Measurements from ENCODE around the gene SEPTIN5. TPM values are rescaled to one million over a fixed set of nuclear protein-coding genes. Genes with fewer than 3 reads are reported as not detected.

The SEPTIN5 gene
- total RNA-seq, 1 donor from 2014 or later: 23.4 TPM

DNA sequence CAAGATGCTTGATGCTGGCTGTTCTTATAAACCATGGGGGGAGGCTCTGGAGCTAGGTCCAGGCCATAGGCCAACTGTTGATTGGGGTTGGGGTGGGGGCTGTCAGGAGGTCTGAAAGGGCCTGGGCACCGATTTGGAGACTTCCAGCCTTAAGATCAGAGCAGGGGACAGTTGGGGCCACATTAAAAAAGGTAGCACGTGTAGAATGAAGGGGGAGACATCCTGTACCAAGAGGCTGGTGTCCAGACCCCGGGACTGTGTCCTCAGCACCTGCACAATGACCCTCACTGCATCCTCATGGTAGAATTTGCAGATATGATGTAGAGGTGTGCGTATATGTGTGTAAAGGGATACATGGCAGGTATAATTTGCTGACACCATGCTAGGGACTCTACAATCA is 33.8 kb downstream of the SEPTIN5 start:
- DNase-seq (ENCODE audit: low read depth in 2 of 2): no peak

DNA sequence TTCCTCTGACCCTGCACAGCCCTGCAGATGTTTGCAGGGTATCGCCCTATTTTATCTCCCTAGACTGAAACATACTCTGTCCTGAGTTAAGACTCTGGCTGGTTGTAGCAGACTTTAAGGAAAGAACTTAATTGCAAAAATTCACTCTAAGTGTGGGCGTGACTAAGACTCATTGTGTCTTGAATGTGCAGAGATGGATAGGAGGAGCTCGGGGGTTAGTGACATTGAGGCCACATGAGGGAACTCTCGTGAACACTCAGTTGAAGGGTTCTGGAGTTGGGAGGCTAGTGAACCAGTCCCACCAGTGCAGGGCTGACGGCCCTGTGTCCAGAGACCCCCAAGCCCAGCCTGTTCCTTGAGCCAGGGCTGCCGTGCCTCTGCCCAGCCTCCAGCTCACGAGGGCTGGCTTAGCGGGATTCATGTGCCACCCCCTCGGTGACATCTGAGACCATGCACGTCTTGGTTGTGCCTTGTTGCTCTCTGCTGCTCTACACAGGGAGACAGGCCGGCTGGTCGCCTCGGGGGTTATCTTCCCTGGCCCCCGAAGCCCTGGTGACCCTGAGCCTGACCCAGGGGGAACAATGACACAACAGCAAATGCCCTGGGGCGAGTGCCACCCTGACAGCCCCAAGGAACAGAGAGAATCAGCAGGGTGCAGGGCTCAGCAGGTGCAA is 34.8 kb downstream of the SEPTIN5 start:
- DNase-seq (ENCODE audit: low read depth in 2 of 2): no peak

DNA sequence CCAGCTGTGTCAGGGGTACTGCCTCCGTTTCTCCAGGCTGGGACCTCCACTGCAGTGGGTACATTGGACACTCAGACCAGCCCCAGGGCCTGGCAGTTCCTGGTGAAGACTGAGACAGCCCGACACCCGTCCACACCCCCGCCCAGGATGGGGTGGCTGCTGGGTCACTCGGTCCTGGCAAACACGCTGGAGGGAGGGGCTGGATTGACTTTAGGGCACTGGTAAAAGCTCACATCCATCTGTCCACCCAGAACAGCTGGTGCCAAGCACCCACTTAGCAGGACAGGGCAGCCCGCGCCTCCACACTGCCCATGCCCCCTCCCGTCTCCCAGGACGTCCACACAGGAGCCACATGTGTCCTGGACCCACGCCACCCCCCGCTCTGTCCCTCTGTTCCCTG is 35.6 kb downstream of the SEPTIN5 start:
- DNase-seq (ENCODE audit: low read depth in 2 of 2): no peak

DNA sequence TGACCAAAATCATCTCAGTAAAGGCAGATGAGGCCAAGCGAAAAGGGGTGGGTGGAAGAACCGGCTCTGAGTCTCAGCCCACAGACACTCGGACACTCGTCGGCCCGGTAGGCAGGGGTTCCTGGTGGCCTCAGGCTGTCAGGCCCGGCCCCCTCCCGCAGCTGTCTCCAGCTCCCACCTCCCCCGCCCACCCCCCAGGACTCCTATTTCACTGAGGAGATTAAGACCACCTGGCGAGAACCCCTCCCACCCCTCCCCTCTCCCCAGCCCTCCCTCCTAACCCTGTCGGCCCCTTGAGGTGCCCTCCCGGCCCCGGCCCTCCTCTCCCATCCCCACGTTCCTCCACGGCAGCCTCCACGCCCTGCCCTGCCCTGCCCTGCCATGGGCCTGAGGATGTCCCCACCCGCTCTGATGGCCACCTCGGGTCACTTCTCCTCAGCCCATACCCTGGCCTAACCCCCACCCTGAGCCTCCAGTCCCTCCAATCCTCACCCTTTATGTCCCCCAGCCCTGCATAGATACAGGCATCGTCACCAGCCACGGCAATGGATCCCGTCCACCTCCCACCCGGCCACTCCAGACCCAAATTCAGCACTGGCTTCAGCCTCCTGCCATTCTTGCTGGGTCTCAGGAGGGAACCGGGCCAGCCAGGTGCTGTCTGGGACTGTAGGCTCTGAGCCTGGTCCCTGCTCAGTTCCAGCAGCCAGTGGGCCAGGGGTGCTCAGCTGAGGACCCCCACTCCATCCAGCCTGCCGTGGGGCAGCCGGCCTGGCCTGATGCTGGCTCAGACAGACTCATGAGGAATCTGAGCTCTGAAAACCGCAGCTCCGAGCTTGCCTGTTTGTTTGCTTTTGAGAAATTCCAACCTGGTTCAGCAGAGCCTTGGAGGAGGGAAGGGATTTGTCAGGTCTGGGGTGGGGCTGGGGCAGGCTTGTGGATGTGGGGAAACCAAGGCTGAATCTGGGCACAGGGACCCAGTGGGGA is 36.5 kb downstream of the SEPTIN5 start:
- no peak for DNase-seq (ENCODE audit: low read depth in 2 of 2)

DNA sequence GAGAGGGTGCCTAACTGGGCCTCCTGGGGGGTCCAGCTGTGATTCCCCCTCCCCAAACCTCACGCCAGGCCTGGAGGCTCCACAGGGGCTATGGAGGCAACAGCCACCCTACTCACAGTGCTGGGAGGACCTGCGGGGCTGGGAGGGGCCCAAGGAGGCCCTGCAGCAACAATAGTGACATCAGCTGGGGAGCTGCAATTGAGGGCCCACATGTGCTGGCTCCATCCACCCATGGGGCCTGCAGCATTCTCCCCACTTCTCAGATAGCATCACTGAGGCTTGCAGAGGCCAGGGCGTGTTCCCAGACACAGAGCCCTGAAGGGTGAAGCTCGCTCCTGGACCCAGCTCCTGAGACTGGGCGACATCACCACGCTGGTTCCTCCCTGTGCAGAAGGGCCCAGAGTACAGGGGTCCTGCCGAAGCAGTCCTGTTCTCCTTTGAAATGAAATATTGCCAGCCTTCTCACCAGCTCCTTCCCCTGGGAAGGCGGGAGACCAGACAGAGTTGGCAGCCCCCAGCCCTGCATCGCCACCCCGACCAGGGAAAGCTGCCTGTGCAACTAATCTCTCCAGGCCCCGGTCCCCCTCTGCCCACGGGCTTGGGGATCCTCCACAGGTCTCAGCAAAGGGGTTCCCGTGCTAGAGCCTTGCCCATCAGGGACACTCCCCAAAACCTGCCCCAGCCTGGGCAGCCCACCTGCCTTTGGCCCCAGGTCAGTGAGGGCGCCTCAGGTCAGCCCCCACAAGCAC is 37.4 kb downstream of the SEPTIN5 start:
- no peak for DNase-seq (ENCODE audit: low read depth in 2 of 2)

DNA sequence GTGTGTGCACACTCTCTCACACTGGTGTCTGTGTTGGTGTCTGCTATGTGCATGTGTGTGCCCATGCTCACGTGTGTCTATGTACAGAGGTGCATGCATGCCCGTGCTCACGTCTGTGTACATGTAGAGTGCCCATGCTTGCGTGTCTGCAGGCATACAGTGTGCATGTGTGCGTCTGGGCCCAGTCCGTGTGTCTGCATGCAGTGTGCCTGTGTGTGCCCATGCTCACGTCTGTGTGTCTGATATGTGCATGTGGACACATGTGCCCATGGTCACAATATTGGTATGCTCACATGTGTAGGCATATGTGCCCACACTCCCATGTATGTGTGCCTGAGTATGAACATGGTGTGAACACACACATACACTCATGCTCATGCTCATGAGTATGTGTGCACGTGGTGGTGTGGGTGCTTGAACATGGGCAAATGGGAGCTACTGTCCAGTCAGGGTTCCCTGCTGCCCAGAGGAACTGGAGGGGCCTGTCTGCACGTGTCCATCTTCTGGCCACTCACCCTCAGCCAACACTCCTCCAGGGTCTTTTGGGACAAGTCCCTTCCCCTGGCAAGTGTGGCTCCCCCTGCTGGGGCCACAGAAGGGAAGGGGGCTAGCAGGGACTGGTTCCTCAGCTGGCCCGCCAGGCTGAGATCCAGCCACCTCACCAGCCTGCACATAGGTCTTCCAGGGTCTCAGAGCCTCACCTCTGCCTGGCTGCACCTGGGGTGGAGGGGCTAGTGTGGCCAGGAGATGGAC is 39.0 kb downstream of the SEPTIN5 start:
- DNase-seq (ENCODE audit: low read depth in 2 of 2): no peak

DNA sequence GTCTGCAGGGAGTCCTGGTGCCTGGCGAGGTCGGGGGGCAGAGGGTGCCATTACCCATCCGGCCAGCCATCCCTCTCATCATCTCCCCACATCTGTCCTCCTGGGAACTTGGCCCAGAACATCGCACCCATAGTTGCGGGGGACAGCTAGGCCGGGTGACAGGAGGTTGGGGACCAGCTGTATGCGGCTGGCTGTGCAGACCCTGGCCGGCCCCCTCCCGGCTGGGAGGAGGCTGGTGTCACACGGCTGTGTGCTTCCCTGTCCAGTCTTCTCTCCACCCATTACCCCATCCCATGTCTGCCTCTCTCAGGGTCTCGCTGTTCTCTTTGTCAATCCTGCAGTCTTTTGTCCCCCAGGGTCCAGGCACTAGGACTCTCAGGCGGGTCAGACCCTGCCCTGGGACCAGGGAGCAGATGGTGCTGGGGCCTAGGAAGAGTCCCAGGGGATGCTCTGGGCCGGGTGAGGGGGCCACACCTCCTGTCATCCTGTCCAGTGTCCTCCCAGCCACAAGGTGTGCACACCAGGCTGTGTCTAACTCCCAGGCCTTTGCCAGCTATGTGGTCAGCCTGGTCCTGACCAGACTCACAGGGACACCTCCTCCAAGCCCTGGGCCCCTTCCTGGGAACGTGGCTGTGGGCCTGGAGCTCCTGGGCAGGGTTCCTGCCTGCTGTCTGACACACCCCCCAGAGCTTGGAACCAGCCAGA is 39.8 kb downstream of the SEPTIN5 start:
- DNase-seq (ENCODE audit: low read depth in 2 of 2): no peak

DNA sequence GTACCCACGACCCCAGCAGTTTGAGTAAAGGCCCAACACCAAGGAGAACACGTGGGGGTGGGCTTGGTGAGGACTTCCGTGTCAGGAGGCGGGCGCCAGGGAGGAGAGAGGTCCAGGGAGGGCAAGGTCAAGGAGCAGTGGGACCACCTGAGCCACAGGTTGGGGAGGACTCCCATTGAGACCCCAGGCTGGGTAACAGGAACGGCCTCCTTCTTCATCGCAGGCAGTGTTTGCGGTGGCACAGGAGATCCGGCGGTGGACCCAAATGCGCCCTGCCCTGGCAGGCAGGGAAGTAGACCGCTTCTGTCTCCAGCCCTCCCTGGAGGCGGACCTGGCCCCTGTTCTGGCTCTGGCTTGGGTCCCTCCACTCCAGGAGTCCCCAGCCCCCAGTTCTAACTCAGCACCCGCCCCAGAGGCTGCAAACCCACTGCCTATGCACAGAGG is 40.4 kb downstream of the SEPTIN5 start:
- DNase-seq (ENCODE audit: low read depth in 2 of 2): no peak

DNA sequence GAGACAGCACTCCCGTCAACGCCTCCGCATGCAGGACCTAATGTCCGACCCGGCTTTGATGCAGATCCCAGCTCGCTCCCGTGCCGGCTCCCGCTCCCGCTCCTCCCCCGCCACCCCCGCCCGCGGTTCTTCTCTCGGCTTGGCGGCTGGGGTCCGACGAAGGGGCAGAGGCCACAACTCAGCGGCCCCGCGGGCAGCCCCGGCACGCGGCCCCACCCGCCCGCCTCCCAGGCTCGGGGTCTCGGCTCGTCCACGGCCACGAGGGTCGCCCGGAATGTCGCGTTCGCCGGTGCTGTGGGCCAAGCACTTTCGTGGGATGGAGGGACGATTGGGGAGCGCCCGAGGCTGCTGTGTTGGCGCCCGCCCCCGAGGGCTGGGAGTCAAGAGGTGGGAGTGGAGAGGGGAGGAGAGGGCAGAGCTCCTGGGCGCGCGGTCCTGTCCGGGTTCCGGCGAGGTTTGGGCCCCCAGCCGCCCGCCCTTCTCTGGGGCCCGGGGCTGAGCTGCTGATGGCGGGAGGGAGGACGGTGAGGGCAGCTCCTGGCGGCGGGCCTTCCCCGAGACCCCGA is 40.9 kb downstream of the SEPTIN5 start:
- no peak for DNase-seq (ENCODE audit: low read depth in 2 of 2)

DNA sequence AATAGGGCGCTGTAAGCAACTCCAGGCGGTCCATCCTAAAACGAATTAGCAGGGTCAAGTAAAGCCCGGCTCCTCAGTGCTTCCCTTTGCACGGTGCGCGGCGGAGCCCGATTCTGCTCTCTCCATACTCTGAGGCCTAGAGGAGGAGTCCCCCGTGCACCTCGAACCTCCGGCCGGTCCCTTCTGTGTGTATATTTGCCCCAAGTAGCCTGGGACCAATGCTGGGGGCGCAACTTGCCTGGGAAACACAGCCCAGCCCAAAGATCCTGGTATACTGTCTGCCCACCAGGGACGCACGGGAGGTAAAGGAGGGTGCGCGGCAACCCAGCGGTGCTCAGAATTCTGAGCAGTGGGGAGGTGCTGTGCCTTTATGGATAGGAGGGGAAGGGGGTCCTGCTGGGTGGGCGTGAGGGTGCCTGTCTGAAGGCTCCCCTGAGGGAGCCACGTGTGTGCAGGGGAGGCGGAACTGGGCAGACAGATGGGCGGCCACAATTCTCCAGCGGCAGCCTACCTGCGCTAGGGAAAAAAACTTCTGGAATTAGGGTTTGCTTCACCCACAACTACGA is 41.5 kb downstream of the SEPTIN5 start:
- no peak for DNase-seq (ENCODE audit: low read depth in 2 of 2)

DNA sequence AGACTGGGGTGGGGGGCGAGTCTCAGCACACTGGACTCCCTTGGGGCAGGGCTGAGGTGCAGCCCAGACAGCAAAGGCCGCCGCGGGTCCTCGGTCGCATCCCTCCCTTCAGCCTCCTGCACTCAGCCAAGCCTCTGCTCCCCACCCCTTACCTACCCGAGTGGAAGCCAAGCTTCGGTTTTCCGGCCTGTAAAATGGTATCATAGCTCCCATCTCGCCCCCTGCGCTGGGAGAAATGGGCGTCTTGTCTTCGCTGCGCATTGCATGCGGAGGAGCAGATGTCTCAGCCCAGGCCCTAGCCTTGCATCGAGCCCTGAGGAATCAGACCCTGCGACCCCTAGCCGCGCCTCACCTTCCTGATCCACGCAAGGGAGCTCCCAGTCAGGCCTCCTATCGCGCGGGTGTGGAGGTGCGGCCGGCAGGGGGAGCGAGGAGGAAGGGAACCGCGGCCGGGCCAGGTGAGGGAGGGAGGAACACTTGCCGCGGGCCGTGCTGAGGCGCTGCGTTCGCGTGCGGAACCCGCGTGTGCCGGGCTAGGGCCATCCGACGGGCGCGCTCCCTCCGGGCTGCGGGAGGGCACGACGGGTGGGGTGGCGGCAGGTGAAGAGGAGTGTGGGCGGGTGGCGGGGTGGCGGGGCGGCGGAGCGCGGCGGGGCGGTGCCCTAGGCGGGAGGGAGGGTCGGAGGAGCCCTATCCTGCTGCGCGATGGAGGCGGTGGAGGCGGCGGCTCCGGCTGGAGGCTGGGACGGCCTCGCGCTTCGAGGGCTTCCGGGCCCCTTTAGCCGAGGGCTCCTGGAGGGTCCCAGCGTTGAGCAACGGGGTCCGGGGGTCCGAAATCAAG is 42.2 kb downstream of the SEPTIN5 start:
- DNase-seq (ENCODE audit: low read depth in 2 of 2): peak in 1 of 2 donors; percentile 69

DNA sequence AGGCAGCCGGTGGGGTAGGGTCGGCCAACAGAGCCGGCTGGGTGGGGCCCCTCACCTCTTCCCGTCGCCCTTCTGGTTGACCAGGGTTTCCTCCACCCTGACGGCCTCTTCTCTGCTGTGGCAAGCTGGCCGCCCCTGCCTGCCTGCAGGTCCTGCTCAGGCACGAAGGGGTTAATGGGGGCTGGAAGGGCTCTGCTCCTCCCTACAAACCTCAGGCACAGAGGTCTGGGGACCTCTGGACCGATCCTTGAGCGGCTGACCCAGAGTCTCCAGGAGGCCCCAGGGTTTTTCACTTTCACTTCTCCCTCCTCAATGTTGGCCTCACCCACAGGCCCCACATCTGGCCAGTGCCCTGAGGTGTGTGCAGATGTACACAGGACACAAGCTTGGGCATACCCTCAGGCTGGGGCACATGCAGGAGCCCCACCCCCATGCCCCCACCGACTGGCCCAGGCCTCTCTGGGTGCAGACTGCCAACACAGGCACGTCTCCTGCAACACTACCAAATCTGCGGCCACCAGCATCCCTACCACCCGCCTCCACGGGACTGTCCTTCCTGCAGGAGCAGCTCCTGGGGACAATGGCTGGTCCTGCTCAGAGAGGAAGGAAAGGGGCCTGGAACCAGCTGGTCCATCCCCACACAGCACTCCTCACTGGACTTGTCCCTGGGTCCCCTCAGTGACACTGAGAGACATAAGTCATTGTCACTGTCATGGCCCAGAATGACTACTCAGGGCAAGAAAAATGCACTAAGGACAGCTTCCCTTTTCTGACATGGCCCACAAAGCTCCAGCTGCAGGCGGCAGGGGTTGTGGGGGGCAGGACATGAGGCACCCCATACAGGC is 43.1 kb downstream of the SEPTIN5 start:
- DNase-seq (ENCODE audit: low read depth in 2 of 2): no peak

DNA sequence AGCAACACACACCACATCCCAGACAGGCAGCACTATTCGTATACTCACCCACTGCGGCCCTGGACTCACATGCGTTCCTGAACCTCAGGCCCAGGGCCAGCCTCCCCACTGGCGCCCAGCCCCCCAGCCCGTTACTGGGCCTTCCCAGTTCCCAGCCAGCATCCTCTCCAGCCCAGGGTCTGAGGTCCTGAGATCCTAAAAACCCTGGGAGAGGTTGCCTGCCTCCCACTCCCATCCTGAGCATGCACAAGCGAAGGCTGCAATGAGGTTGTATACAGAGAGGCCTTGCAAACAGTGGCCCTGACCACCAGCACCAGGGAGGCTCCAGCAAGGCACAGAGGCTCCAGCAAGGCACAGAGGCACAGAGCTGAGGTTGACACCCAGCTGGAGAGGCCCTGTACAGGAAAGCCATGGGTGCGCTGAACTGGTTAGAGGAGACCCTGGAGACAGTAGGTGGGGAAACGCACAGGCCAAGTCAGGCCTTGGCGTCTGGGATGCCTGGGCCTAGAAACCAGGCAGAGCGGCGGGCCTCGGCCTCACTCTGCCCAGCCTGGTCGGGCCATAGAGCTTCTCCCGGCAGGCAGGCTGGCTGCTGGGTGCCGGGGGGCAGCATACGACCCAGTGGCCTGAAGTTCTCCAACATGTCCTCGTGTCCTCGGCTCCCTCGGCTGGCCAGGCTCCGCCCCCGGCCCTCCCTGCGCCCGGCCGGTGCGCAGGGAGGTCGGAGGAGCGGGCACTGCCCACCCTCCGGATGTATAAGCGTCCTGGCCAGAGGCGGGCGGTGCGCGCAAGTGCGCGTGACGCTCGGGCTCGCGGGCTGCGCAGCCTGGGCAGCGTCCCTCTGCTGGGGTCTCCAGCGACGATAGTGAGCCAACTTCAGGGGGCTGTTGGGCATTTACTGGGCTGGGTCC is 43.9 kb downstream of the SEPTIN5 start:
- DNase-seq (ENCODE audit: low read depth in 2 of 2): peak in 1 of 2 donors; percentile 59

DNA sequence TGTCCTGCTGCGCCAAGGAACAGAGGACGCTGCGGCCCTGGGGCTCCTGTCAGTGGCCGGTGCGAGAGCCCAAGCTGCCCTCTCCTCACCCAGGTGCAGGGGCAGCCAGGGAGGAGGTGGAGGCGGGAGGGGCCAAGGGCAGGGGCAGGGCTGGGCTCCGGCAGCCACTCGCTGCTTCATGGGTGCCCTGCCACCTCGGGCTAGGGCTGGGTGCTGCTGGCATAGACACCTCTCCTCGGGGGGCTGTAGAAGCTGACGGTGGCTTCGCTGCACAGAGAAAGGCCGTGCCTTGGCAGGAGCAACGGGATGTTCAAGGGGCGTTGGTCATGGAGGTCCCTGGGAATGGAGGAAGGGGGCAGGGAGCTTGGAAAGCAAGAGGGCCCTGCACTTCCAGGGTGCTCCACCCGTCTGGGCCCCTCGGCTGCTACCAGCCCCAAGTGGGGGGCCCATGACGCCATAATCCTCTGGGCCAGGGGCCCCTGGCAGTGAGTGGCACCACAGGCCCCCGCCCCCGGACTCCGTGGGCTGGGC is 44.7 kb downstream of the SEPTIN5 start:
- DNase-seq (ENCODE audit: low read depth in 2 of 2): no peak

DNA sequence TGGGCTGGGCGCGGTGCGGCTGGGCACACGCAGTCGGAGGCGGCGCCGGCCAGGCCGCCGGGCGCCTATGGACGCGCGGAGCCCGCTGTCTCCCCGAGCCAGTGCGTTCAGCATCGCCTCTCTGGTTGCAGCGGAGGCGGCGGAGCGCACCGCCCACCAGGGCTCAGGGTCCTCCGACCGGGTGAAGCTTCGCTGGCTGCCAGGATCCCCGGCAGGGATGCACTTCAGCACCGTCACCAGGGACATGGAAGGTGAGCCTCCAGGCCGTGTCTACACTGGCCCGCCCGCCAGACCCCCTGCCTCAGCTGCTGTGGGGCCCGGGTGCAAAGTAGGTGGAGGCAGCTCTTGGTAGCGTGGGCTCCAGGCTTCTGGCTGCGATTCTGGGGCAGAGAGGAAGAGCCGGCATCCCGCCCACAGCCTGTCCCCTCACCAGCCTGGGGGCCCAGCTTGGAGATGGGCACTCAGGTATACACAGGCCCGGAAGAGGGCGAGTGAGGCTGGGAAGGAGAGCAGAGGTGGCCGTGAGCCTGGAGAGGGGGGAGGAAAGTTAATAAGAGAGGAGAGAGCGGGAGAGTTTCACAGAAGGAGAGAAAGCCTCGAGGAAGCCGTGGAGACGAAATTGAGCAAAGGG is 45.2 kb downstream of the SEPTIN5 start:
- DNase-seq (ENCODE audit: low read depth in 2 of 2): peak in 1 of 2 donors; percentile 65

Data from dermis microvascular lymphatic vessel endothelial cell (primary cell).